K562 (cell line): ENCODE measurements around the gene LMNA. TPM values are rescaled to one million over a fixed set of nuclear protein-coding genes. Genes with fewer than 3 reads are reported as not detected.

Experiments used
- C11orf30 ChIP-seq: fragments of 450-650 bp; IDR thresholded peaks from 2 replicates; pipeline ENCODE4 v1.6.1; 2016; ENCODE audit warnings: low read depth, mild to moderate bottlenecking
- CBFA2T2 ChIP-seq: fragments of 450-650 bp; conservative IDR thresholded peaks from 2 replicates; pipeline ENCODE4 v1.6.1; 2017; ENCODE audit warnings: mild to moderate bottlenecking
- CREB3L1 ChIP-seq: fragments of 450-650 bp; IDR thresholded peaks from 2 replicates; pipeline ENCODE4 v1.6.1; 2014; ENCODE audit warnings: low read depth, mild to moderate bottlenecking, moderate library complexity, borderline replicate concordance
- ESRRA ChIP-seq: fragments of 450-650 bp; IDR thresholded peaks from 2 replicates; pipeline ENCODE4 v1.6.1; 2014; ENCODE audit warnings: low read depth, mild to moderate bottlenecking, moderate library complexity, borderline replicate concordance
- HNRNPK ChIP-seq: fragments of 200-400 bp; formaldehyde crosslinking; IDR thresholded peaks from one replicate; pipeline ENCODE4 v1.6.1; 2018; ENCODE audit warnings: mild to moderate bottlenecking, low read depth, low read length; ENCODE audit not compliant: poor library complexity, severe bottlenecking
- ILF3 ChIP-seq: fragments of 450-650 bp; IDR thresholded peaks from 2 replicates; pipeline ENCODE4 v1.6.1; 2018; ENCODE audit warnings: antibody characterized with exemption, mild to moderate bottlenecking, moderate library complexity, borderline replicate concordance
- IRF1 ChIP-seq: sonication (generic); formaldehyde crosslinking; IDR thresholded peaks from 2 replicates; pipeline ENCODE4 v1.8.0; 2022; ENCODE audit warnings: missing genetic modification reagents, mild to moderate bottlenecking, borderline replicate concordance
- KDM5B ChIP-seq: fragments of 200-600 bp; sonication (generic); IDR thresholded peaks from 2 replicates; pipeline ENCODE4 v1.6.1; 2012; ENCODE audit warnings: low read depth, mild to moderate bottlenecking, moderate library complexity, low read length, control low read depth, inconsistent platforms; ENCODE audit not compliant: insufficient replicate concordance
- MIER1 ChIP-seq: fragments of 450-650 bp; IDR thresholded peaks from 2 replicates; pipeline ENCODE4 v1.6.1; 2016; ENCODE audit warnings: antibody characterized with exemption, mild to moderate bottlenecking, low read depth
- NCOA2 ChIP-seq, 2 experiments: fragments of 450-650 bp; IDR thresholded peaks; 2 replicates each; pipeline ENCODE4 v1.6.1; 2018; ENCODE audit warnings: mild to moderate bottlenecking in 2 of 2, moderate library complexity in 1 of 2; ENCODE audit not compliant: partially characterized antibody in 2 of 2
- PRDM10 ChIP-seq: fragments of 450-650 bp; IDR thresholded peaks from 2 replicates; pipeline ENCODE4 v1.6.1; 2018; ENCODE audit not compliant: partially characterized antibody
- SRSF1 ChIP-seq: fragments of 200-400 bp; formaldehyde crosslinking; IDR thresholded peaks from 2 replicates; pipeline ENCODE4 v1.6.1; 2017; ENCODE audit warnings: mild to moderate bottlenecking, low read depth, low read length, moderate library complexity
- XRCC3 ChIP-seq: fragments of 450-650 bp; IDR thresholded peaks from 2 replicates; pipeline ENCODE4 v1.6.1; 2017; ENCODE audit warnings: mild to moderate bottlenecking, moderate library complexity
- ZBTB1 ChIP-seq: sonication (generic); formaldehyde crosslinking; IDR thresholded peaks from 2 replicates; pipeline ENCODE4 v1.8.1; 2023; ENCODE audit warnings: missing genetic modification reagents, low read depth, mild to moderate bottlenecking, borderline replicate concordance
- ZBTB43 ChIP-seq: sonication (generic); formaldehyde crosslinking; IDR thresholded peaks from 2 replicates; pipeline ENCODE4 v1.8.0; 2023; ENCODE audit warnings: mild to moderate bottlenecking, missing genetic modification reagents
- ZNF644 ChIP-seq: fragments of 200-800 bp; sonication (Bioruptor generic); IDR thresholded peaks from 2 replicates; pipeline ENCODE4 v1.6.1; 2016; ENCODE audit warnings: low read depth, missing genetic modification characterization, missing compliant biosample characterization
- ZNF785 ChIP-seq: fragments of 250-450 bp; sonication (Bioruptor Pico); IDR thresholded peaks from 2 replicates; pipeline ENCODE4 v1.4.0; 2020; ENCODE audit warnings: mild to moderate bottlenecking
- polyA plus RNA-seq, 8 experiments: library from polyadenylated mRNA; depleted of rRNA in 4 of 8; stranded (reverse) in 5 of 8; unstranded in 3 of 8; fragments of >200 nt; fragmentation: Nextera tagmentation in 2 of 8; fragmentation: Illumina TruSeq in 1 of 8; extraction: Ambion mirVana in 2 of 8; extraction: Trizol in 1 of 8; gene quantifications; 2 replicates each; pipeline versions ENCODE4 v1.2.1 to v1.2.3, GENCODE V29; 2011 to 2014; ENCODE audit warnings: inconsistent platforms in 1 of 8, missing spikeins in 1 of 8
- total RNA-seq, 7 experiments: library from RNA; depleted of rRNA in 6 of 7; stranded (reverse); fragments of >200 nt in 6 of 7; fragmentation: Illumina TruSeq in 2 of 7; extraction: Trizol in 2 of 7; gene quantifications; 2 replicates each; pipeline versions ENCODE4 v1.2.1 to v1.2.3, GENCODE V29; 2011 to 2021; ENCODE audit warnings: low replicate concordance in 1 of 7

LMNA gene
- total and polyA plus RNA-seq, 9 of the 15 experiments (the other 6 are each of a cell fraction or from before 2014, with no cell fraction given) = 1.00 to 347 (median 88.2) TPM

GRCh38 chr1:156126630-156127534 is 12.4 kb downstream of the LMNA start (continued):
- TF ChIP-seq KDM5B (no peak), CBFA2T2 (0 out of 2 replicates have a peak, but pooled peaks have one; percentile 14), ILF3 (no peak), ZNF785 (CRISPR knock-in tag) (no peak), MIER1 (no peak), NCOA2 (IDR thresholded peaks at IDR 0.05; ENCODE audit: partially characterized antibody in 2 of 2) (no peak), HNRNPK (no peak), XRCC3 (no peak), CREB3L1 (no peak), C11orf30 (no peak), ZNF644 (peak; percentile 54; the same call in 1 of the 2 replicates), PRDM10 (peak; percentile 71), SRSF1 (no peak), ESRRA (peak; percentile 85; the same call in 1 of the 2 replicates), ZBTB1 (CRISPR knock-in tag) (peak; percentile 70; the same call in 1 of the 2 replicates), IRF1 (CRISPR knock-in tag) (no peak), ZBTB43 (CRISPR knock-in tag) (0 out of 2 replicates have a peak, but pooled peaks have one; percentile 64)
